Measurements from ENCODE around the gene PLB1.

GRCh38 chr2:28558918-28559317 lies 63.1 kb downstream of the PLB1 start:
- no peak for TF ChIP-seq EZH2 (IDR thresholded peaks at IDR 0.05; ENCODE audit: insufficient read depth, poor library complexity, severe bottlenecking)
- no peak for TF ChIP-seq EZH2phosphoT487 (IDR thresholded peaks at IDR 0.05; ENCODE audit: insufficient read depth, low read depth)
